Measurements from ENCODE around the gene RAB3GAP2.

RAB3GAP2 gene

GRCh38 chr1:220224611-220225124, 47.6 kb downstream of the RAB3GAP2 start:
- Histone ChIP-seq H2BK12ac (ENCODE audit: low read length) (no peak overlapping the region), H3K4me1 (ENCODE audit: control insufficient read depth in 2 of 2, insufficient read depth in 1 of 2, low read depth in 1 of 2, low read length in 2 of 2) (peaks cover 0 to 2% of the 10 kb centered on the region in 2 donors), H2BK5ac (ENCODE audit: low read length) (no peak overlapping the region), H4K91ac (ENCODE audit: low read depth, low read length, poor library complexity) (no peak overlapping the region), H3K79me1 (ENCODE audit: low read depth, low read length) (no peaks in the 10 kb centered on the region), H3K14ac (ENCODE audit: low read length) (no peak overlapping the region), H2BK15ac (ENCODE audit: low read length) (no peak overlapping the region), H3K9me3 (replicated peaks in 1 of 2; ENCODE audit: control insufficient read depth in 2 of 2, insufficient read depth in 1 of 2, low read depth in 1 of 2, low read length in 2 of 2) (no peaks in the 10 kb centered on the region), H4K8ac (ENCODE audit: low read depth, low read length) (no peak overlapping the region), H3K27me3 (ENCODE audit: control insufficient read depth in 3 of 3, insufficient read depth in 3 of 3, low read depth in 1 of 3, low read length in 3 of 3) (no peaks in the 10 kb centered on the region), H3K36me3 (replicated peaks in 1 of 2; ENCODE audit: control insufficient read depth in 2 of 2, insufficient read depth in 2 of 2, low read length in 2 of 2) (peaks cover 0 to 22% of the 10 kb centered on the region in 2 donors), H3K9ac (ENCODE audit: low read depth, low read length, poor library complexity) (no peak overlapping the region), H3K4ac (ENCODE audit: low read length) (no peak overlapping the region), H2AK5ac (ENCODE audit: low read depth, low read length) (no peak overlapping the region), H3K27ac (replicated peaks; ENCODE audit: low read length) (no peak overlapping the region), H3K18ac (ENCODE audit: low read length) (no peak overlapping the region), H3K4me2 (ENCODE audit: insufficient read depth, low read length, poor library complexity, severe bottlenecking) (no peak overlapping the region), H3K23ac (ENCODE audit: low read depth, low read length, poor library complexity) (no peak overlapping the region), H3K4me3 (ENCODE audit: low read length in 2 of 2) (no peak overlapping the region), H2AFZ (ENCODE audit: low read length) (no peak overlapping the region), H2BK120ac (ENCODE audit: low read depth, low read length) (no peak overlapping the region)
- no peak for DNase-seq (ENCODE audit: low spot score)
- no CpG with 5 or more reads among the region's 1 CpG for WGBS, 2 donors (ENCODE audit: extremely low coverage in 2 of 2, insufficient read length in 2 of 2, insufficient replicate concordance in 1 of 2)

GRCh38 chr1:220224033-220224432, 48.2 kb downstream of the RAB3GAP2 start:
- no peak overlapping the region for H3K18ac ChIP-seq (ENCODE audit: low read length)
- no peak for DNase-seq (ENCODE audit: low spot score)
- no peaks in the 10 kb centered on the region for H3K27me3 ChIP-seq (ENCODE audit: control insufficient read depth in 3 of 3, insufficient read depth in 3 of 3, low read depth in 1 of 3, low read length in 3 of 3)
- no peak overlapping the region for H2BK15ac ChIP-seq (ENCODE audit: low read length)
- H3K36me3 ChIP-seq (replicated peaks in 1 of 2; ENCODE audit: control insufficient read depth in 2 of 2, insufficient read depth in 2 of 2, low read length in 2 of 2), result peaks cover 0 to 19% of the 10 kb centered on the region in 2 donors
- no peaks in the 10 kb centered on the region for H3K9me3 ChIP-seq (replicated peaks in 1 of 2; ENCODE audit: control insufficient read depth in 2 of 2, insufficient read depth in 1 of 2, low read depth in 1 of 2, low read length in 2 of 2)
- H3K4me1 ChIP-seq (ENCODE audit: control insufficient read depth in 2 of 2, insufficient read depth in 1 of 2, low read depth in 1 of 2, low read length in 2 of 2), result peaks cover 0 to 2% of the 10 kb centered on the region in 2 donors
- H3K79me1 ChIP-seq (ENCODE audit: low read depth, low read length), result no peaks in the 10 kb centered on the region
- no peak overlapping the region for H3K14ac ChIP-seq (ENCODE audit: low read length)
- H3K4me3 ChIP-seq (ENCODE audit: low read length in 2 of 2), result no peak overlapping the region
- H2BK12ac ChIP-seq (ENCODE audit: low read length), result no peak overlapping the region
- no peak overlapping the region for H2AK5ac ChIP-seq (ENCODE audit: low read depth, low read length)
- no peak overlapping the region for H3K23ac ChIP-seq (ENCODE audit: low read depth, low read length, poor library complexity)
- H3K9ac ChIP-seq (ENCODE audit: low read depth, low read length, poor library complexity), result no peak overlapping the region
- H3K4me2 ChIP-seq (ENCODE audit: insufficient read depth, low read length, poor library complexity, severe bottlenecking), result no peak overlapping the region
- H4K8ac ChIP-seq (ENCODE audit: low read depth, low read length), result no peak overlapping the region
- no peak overlapping the region for H2AFZ ChIP-seq (ENCODE audit: low read length)
- H3K4ac ChIP-seq (ENCODE audit: low read length), result no peak overlapping the region
- H2BK120ac ChIP-seq (ENCODE audit: low read depth, low read length), result no peak overlapping the region
- WGBS, 2 donors (ENCODE audit: extremely low coverage in 2 of 2, insufficient read length in 2 of 2, insufficient replicate concordance in 1 of 2), result no CpG with 5 or more reads among the region's 2 CpGs
- no peak overlapping the region for H2BK5ac ChIP-seq (ENCODE audit: low read length)
- no peak overlapping the region for H3K27ac ChIP-seq (replicated peaks; ENCODE audit: low read length)
- no peak overlapping the region for H4K91ac ChIP-seq (ENCODE audit: low read depth, low read length, poor library complexity)

- no peak overlapping the region for H2BK12ac ChIP-seq (ENCODE audit: low read length)
- peaks cover 0 to 11% of the 10 kb centered on the region in 2 donors for H3K36me3 ChIP-seq (replicated peaks in 1 of 2; ENCODE audit: control insufficient read depth in 2 of 2, insufficient read depth in 2 of 2, low read length in 2 of 2)
- no peaks in the 10 kb centered on the region for H3K79me1 ChIP-seq (ENCODE audit: low read depth, low read length)
- no peak overlapping the region for H3K27ac ChIP-seq (replicated peaks; ENCODE audit: low read length)
- H3K14ac ChIP-seq (ENCODE audit: low read length), result no peak overlapping the region
- no peak overlapping the region for H3K9ac ChIP-seq (ENCODE audit: low read depth, low read length, poor library complexity)
- DNase-seq (ENCODE audit: low spot score), result no peak
- H3K18ac ChIP-seq (ENCODE audit: low read length), result no peak overlapping the region
- H3K4me1 ChIP-seq (ENCODE audit: control insufficient read depth in 2 of 2, insufficient read depth in 1 of 2, low read depth in 1 of 2, low read length in 2 of 2), result peaks cover 0 to 2% of the 10 kb centered on the region in 2 donors
- H2AK5ac ChIP-seq (ENCODE audit: low read depth, low read length), result no peak overlapping the region
- H3K4ac ChIP-seq (ENCODE audit: low read length), result no peak overlapping the region
- H2BK5ac ChIP-seq (ENCODE audit: low read length), result no peak overlapping the region
- H3K27me3 ChIP-seq (ENCODE audit: control insufficient read depth in 3 of 3, insufficient read depth in 3 of 3, low read depth in 1 of 3, low read length in 3 of 3), result no peaks in the 10 kb centered on the region
- H2BK120ac ChIP-seq (ENCODE audit: low read depth, low read length), result no peak overlapping the region
- H3K4me3 ChIP-seq (ENCODE audit: low read length in 2 of 2), result no peak overlapping the region
- no CpG with 5 or more reads among the region's 3 CpGs for WGBS, 2 donors (ENCODE audit: extremely low coverage in 2 of 2, insufficient read length in 2 of 2, insufficient replicate concordance in 1 of 2)
- H4K91ac ChIP-seq (ENCODE audit: low read depth, low read length, poor library complexity), result no peak overlapping the region
- H2BK15ac ChIP-seq (ENCODE audit: low read length), result no peak overlapping the region
- no peak overlapping the region for H4K8ac ChIP-seq (ENCODE audit: low read depth, low read length)
- no peak overlapping the region for H3K23ac ChIP-seq (ENCODE audit: low read depth, low read length, poor library complexity)
- no peak overlapping the region for H2AFZ ChIP-seq (ENCODE audit: low read length)
- H3K9me3 ChIP-seq (replicated peaks in 1 of 2; ENCODE audit: control insufficient read depth in 2 of 2, insufficient read depth in 1 of 2, low read depth in 1 of 2, low read length in 2 of 2), result no peaks in the 10 kb centered on the region
- H3K4me2 ChIP-seq (ENCODE audit: insufficient read depth, low read length, poor library complexity, severe bottlenecking), result no peak overlapping the region
Observed at GRCh38 chr1:220222939-220223338, 49.3 kb downstream of the RAB3GAP2 start.

GRCh38 chr1:220221670-220222069, 50.6 kb downstream of the RAB3GAP2 start:
- Histone ChIP-seq H3K27ac (replicated peaks; ENCODE audit: low read length) (no peak overlapping the region), H3K4ac (ENCODE audit: low read length) (no peak overlapping the region), H4K8ac (ENCODE audit: low read depth, low read length) (no peak overlapping the region), H2AFZ (ENCODE audit: low read length) (no peak overlapping the region), H2BK120ac (ENCODE audit: low read depth, low read length) (no peak overlapping the region), H3K9me3 (replicated peaks in 1 of 2; ENCODE audit: control insufficient read depth in 2 of 2, insufficient read depth in 1 of 2, low read depth in 1 of 2, low read length in 2 of 2) (no peaks in the 10 kb centered on the region), H3K27me3 (ENCODE audit: control insufficient read depth in 3 of 3, insufficient read depth in 3 of 3, low read depth in 1 of 3, low read length in 3 of 3) (no peaks in the 10 kb centered on the region), H3K36me3 (replicated peaks in 1 of 2; ENCODE audit: control insufficient read depth in 2 of 2, insufficient read depth in 2 of 2, low read length in 2 of 2) (peaks cover 0 to under 1% of the 10 kb centered on the region in 2 donors), H2BK12ac (ENCODE audit: low read length) (no peak overlapping the region), H3K18ac (ENCODE audit: low read length) (no peak overlapping the region), H3K79me1 (ENCODE audit: low read depth, low read length) (no peaks in the 10 kb centered on the region), H4K91ac (ENCODE audit: low read depth, low read length, poor library complexity) (no peak overlapping the region), H3K9ac (ENCODE audit: low read depth, low read length, poor library complexity) (no peak overlapping the region), H3K4me3 (ENCODE audit: low read length in 2 of 2) (no peak overlapping the region), H2AK5ac (ENCODE audit: low read depth, low read length) (no peak overlapping the region), H3K4me1 (ENCODE audit: control insufficient read depth in 2 of 2, insufficient read depth in 1 of 2, low read depth in 1 of 2, low read length in 2 of 2) (peaks cover 0 to 2% of the 10 kb centered on the region in 2 donors), H3K4me2 (ENCODE audit: insufficient read depth, low read length, poor library complexity, severe bottlenecking) (no peak overlapping the region), H2BK5ac (ENCODE audit: low read length) (no peak overlapping the region), H2BK15ac (ENCODE audit: low read length) (no peak overlapping the region), H3K23ac (ENCODE audit: low read depth, low read length, poor library complexity) (no peak overlapping the region), H3K14ac (ENCODE audit: low read length) (no peak overlapping the region)
- DNase-seq (ENCODE audit: low spot score), result no peak
- no CpG with 5 or more reads among the region's 3 CpGs for WGBS, 2 donors (ENCODE audit: extremely low coverage in 2 of 2, insufficient read length in 2 of 2, insufficient replicate concordance in 1 of 2)
